GM12878 (cell line): ENCODE results near the gene UBAP1.

Experiments
- POLR2AphosphoS5 ChIP-seq: IDR thresholded peaks from 2 replicates; pipeline ENCODE4 v1.6.1; 2011; ENCODE audit warnings: mild to moderate bottlenecking, low read length, inconsistent platforms
- SUPT20H ChIP-seq: IDR thresholded peaks from 2 replicates; pipeline ENCODE4 v1.6.1; 2011; ENCODE audit warnings: low read depth, mild to moderate bottlenecking, low read length, moderate library complexity, borderline replicate concordance; ENCODE audit not compliant: control insufficient read depth
- ZZZ3 ChIP-seq: IDR thresholded peaks from 2 replicates; pipeline ENCODE4 v1.6.1; 2011; ENCODE audit warnings: low read depth; ENCODE audit not compliant: control insufficient read depth, insufficient read length
- TF ChIP-seq, protein P1 (sequence below), 3 experiments: IDR thresholded peaks in 2 of 3; conservative IDR thresholded peaks in 1 of 3; 2 replicates each; pipeline ENCODE4 v1.5.1; 2011; ENCODE audit warnings: low read depth in 3 of 3, low read length in 3 of 3, mild to moderate bottlenecking in 3 of 3, control low read depth in 2 of 3, moderate library complexity in 2 of 3, inconsistent platforms in 1 of 3, mixed read lengths in 1 of 3; ENCODE audit not compliant: control insufficient read depth in 2 of 3, insufficient read depth in 1 of 3; ENCODE audit errors: extremely low read depth in 1 of 3
- TF ChIP-seq, protein P2 (sequence below): IDR thresholded peaks from 2 replicates; pipeline ENCODE4 v1.6.1; 2011; ENCODE audit warnings: low read depth, mild to moderate bottlenecking, low read length, moderate library complexity, borderline replicate concordance; ENCODE audit errors: extremely low read depth

GRCh38 chr9:34203275-34203991 lies 24.6 kb downstream of the UBAP1 start:
- TF ChIP-seq, protein P1, sequence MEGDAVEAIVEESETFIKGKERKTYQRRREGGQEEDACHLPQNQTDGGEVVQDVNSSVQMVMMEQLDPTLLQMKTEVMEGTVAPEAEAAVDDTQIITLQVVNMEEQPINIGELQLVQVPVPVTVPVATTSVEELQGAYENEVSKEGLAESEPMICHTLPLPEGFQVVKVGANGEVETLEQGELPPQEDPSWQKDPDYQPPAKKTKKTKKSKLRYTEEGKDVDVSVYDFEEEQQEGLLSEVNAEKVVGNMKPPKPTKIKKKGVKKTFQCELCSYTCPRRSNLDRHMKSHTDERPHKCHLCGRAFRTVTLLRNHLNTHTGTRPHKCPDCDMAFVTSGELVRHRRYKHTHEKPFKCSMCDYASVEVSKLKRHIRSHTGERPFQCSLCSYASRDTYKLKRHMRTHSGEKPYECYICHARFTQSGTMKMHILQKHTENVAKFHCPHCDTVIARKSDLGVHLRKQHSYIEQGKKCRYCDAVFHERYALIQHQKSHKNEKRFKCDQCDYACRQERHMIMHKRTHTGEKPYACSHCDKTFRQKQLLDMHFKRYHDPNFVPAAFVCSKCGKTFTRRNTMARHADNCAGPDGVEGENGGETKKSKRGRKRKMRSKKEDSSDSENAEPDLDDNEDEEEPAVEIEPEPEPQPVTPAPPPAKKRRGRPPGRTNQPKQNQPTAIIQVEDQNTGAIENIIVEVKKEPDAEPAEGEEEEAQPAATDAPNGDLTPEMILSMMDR (IDR thresholded peaks at IDR 0.05 in 2 of 3, conservative IDR thresholded peaks at IDR 0.05 in 1 of 3; ENCODE audit: control insufficient read depth in 2 of 3, extremely low read depth in 1 of 3, insufficient read depth in 1 of 3, low read depth in 3 of 3, low read length in 3 of 3): no peak
- no peak for TF ChIP-seq POLR2AphosphoS5
- no peak for TF ChIP-seq SUPT20H
- TF ChIP-seq, protein P2, sequence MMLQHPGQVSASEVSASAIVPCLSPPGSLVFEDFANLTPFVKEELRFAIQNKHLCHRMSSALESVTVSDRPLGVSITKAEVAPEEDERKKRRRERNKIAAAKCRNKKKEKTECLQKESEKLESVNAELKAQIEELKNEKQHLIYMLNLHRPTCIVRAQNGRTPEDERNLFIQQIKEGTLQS: no peak
- no peak for TF ChIP-seq ZZZ3
